Measurements from ENCODE around the gene TLCD2. TPM values are rescaled to one million over a fixed set of nuclear protein-coding genes. Genes with fewer than 3 reads are reported as not detected.

Gene TLCD2
- total and polyA plus RNA-seq, 7 donors, result 1.1 to 2.9 (median 1.6) TPM

DNA sequence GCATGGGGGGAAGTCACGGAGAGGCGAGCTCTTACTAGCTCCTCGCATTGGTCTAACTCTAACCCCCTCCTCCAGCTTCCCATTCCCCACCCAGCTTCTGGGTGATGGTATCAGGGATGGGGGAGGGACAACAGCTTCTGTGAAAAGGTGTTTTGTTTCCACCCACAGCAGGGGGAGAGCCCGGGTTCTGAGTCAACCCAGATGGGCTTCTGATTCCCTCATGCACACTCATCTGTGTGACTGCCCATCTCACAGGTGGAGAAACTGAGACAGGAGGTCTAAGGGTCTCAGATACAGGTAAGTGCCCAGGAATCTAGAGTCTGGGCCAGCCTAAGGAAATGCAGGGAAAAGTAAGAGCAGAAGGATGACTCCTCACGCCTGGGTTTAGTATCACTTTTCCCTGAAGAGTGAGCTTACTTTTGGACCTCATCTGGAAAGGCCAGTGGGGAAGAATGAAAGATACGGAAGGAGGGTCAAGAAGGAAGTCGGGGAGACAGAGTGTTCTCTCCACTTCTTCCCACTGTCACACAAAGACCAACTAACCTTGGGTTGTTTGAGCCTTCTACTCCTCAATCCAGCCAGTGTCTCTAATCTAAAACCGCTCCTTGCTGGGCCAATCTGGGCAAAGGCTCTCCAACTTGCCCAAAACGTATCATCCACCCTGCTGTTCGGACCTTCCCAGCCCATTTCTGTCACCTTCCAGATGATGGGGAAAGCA, 3.1 kb upstream of the TLCD2 start:
- ATAC-seq (no peak), DNase-seq (peak in 1 of 2 donors; percentile 40)
- intact Hi-C loops (cut with DNase I), result loop anchor here in 1 of 2 donors (5.0 kb wide), 1 partner anchor 36 kb away; no protein-coding TSS in a partner anchor
- 45 to 68% (median 52%) methylated on average over 10 of the region's 10 CpGs for WGBS, 3 donors
- Histone ChIP-seq H3K27me3 (ENCODE audit: insufficient read depth in 3 of 3, low read length in 2 of 3) (no peaks in the 10 kb centered on the region), H3K9me3 (no peaks in the 10 kb centered on the region), H3K36me3 (ENCODE audit: insufficient read depth in 1 of 2, low read depth in 1 of 2) (peaks cover 3 to 35% of the 10 kb centered on the region in 2 donors), H3K4me3 (peak overlapping the region; percentile 97), H3K27ac (peak overlapping the region; percentile 100), H3K4me1 (peaks cover 44% of the 10 kb centered on the region)
- TF ChIP-seq, protein P1, sequence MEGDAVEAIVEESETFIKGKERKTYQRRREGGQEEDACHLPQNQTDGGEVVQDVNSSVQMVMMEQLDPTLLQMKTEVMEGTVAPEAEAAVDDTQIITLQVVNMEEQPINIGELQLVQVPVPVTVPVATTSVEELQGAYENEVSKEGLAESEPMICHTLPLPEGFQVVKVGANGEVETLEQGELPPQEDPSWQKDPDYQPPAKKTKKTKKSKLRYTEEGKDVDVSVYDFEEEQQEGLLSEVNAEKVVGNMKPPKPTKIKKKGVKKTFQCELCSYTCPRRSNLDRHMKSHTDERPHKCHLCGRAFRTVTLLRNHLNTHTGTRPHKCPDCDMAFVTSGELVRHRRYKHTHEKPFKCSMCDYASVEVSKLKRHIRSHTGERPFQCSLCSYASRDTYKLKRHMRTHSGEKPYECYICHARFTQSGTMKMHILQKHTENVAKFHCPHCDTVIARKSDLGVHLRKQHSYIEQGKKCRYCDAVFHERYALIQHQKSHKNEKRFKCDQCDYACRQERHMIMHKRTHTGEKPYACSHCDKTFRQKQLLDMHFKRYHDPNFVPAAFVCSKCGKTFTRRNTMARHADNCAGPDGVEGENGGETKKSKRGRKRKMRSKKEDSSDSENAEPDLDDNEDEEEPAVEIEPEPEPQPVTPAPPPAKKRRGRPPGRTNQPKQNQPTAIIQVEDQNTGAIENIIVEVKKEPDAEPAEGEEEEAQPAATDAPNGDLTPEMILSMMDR (IDR thresholded peaks at IDR 0.05), result no peak

DNA sequence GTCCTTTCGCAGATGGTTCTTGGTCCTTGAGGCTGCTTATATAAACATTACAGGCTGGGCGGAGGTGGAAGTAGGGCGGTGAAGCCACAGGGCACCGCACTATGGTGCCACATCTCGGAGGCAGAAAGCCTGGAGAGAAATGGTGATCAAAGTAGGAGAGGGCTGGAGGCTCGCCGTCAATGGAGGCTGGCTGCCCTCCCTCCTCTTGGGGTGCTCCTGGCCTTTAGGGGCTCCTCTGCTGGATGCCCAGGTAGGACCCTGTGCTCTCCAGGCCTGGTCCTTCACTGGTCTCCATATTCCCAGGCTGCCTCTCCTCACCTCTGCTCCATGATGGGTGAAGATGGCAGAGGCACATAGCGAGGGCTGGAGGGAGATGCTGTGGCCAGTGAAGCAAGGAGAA, 2.1 kb upstream of the TLCD2 start:
- Histone ChIP-seq H3K36me3 (ENCODE audit: insufficient read depth in 1 of 2, low read depth in 1 of 2) (peaks cover 3 to 35% of the 10 kb centered on the region in 2 donors), H3K27me3 (ENCODE audit: insufficient read depth in 3 of 3, low read length in 2 of 3) (no peaks in the 10 kb centered on the region), H3K9me3 (no peaks in the 10 kb centered on the region), H3K27ac (peak overlapping the region; percentile 44), H3K4me3 (peak overlapping the region; percentile 97), H3K4me1 (peaks cover 37% of the 10 kb centered on the region)
- ATAC-seq, result no peak
- TF ChIP-seq, protein P1 (IDR thresholded peaks at IDR 0.05), result no peak
- peak in 1 of 2 donors; percentile 39 for DNase-seq
- 69 to 82% (median 76%) methylated on average over 8 of the region's 8 CpGs for WGBS, 3 donors
- intact Hi-C loops (cut with DNase I), result loop anchor here in 1 of 2 donors (5.0 kb wide), 1 partner anchor 35 kb away; no protein-coding TSS in a partner anchor

DNA sequence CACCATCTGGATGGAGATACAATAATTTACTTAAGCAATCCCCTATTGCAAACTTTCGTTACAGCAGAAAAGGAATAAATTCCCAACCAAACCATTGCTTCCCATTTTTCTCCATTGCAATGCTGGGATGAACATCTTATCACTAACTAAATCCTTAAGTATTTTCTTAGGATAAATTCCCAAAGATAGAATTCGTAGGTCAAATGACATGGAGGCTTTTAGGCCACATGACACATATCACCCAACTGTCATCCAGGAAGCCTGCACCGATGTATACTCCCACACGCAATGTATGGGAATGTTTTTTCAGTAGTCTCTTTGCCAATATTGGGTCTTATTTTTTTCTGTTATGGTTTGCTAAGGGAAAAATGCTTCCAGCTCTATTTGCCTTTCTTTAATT, 1.6 kb upstream of the TLCD2 start:
- 46 to 65% (median 49%) methylated on average over 4 of the region's 4 CpGs for WGBS, 3 donors
- peaks cover 3 to 35% of the 10 kb centered on the region in 2 donors for H3K36me3 ChIP-seq (ENCODE audit: insufficient read depth in 1 of 2, low read depth in 1 of 2)
- TF ChIP-seq, protein P1 (IDR thresholded peaks at IDR 0.05), result no peak
- DNase-seq (no peak), ATAC-seq (no peak)
- intact Hi-C loops (cut with DNase I), result loop anchor here in 1 of 2 donors (5.0 kb wide), 1 partner anchor 35 kb away; no protein-coding TSS in a partner anchor
- peak overlapping the region; percentile 97 for H3K4me3 ChIP-seq
- peak overlapping the region; percentile 44 for H3K27ac ChIP-seq
- H3K9me3 ChIP-seq, result no peaks in the 10 kb centered on the region
- no peaks in the 10 kb centered on the region for H3K27me3 ChIP-seq (ENCODE audit: insufficient read depth in 3 of 3, low read length in 2 of 3)
- H3K4me1 ChIP-seq, result peaks cover 37% of the 10 kb centered on the region

DNA sequence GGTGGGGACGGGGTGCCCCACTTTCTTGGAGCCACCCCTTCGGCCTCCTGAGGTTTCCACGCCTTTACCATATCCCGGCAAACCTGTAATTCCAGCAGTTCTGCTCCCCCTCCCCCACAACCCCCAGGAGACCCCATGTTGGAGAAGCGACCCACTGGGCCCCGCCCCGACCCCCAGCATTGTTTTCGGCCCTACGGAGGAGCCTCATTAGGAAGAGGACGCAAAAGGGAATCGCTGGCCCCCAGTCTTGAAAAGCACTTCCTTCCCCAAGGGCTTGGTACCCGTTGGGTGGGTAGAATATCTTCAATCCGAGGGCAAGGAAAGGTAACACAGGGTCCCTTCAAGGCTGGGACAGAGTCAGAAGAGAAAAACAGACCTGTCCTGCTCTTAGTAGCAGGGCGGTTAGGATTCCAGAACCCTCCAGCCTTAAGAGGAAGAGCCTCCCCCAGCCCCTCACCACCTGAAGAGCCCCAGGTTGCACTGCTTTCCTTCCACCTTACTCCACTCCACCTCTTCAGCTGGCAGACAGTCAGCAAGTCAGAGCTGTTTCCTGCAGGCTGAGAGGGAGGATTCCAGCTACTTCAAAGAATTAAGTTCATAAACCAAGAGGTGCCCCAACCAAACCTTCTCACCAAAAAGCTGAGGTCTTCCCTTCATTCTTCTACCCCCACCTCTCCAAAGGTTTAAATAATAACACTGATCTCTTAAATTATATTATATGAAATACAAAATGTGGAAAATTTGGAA, 803 bp upstream of the TLCD2 start:
- Histone ChIP-seq H3K4me3 (peak overlapping the region; percentile 97), H3K27me3 (ENCODE audit: insufficient read depth in 3 of 3, low read length in 2 of 3) (no peaks in the 10 kb centered on the region), H3K4me1 (peaks cover 37% of the 10 kb centered on the region), H3K27ac (peak overlapping the region; percentile 71), H3K36me3 (ENCODE audit: insufficient read depth in 1 of 2, low read depth in 1 of 2) (peaks cover 3 to 35% of the 10 kb centered on the region in 2 donors), H3K9me3 (no peaks in the 10 kb centered on the region)
- no peak for ATAC-seq
- WGBS, 3 donors, result 19 to 34% (median 22%) methylated on average over 13 to 14 of the region's 14 CpGs
- intact Hi-C loops (cut with DNase I), result loop anchor here (1.0 to 5.0 kb wide), 2 partner anchors 34 to 42 kb away; no protein-coding TSS in a partner anchor
- DNase-seq, result no peak
- TF ChIP-seq, protein P1 (IDR thresholded peaks at IDR 0.05), result no peak

All from psoas muscle (tissue), 8 donors.